ENCODE data around the gene FSCN2. TPM values are rescaled to one million over a fixed set of nuclear protein-coding genes. Genes with fewer than 3 reads are reported as not detected.

Gene FSCN2
- total and polyA plus RNA-seq, 2 experiments from 2014 or later: 0.13 to 1.6 TPM

DNA sequence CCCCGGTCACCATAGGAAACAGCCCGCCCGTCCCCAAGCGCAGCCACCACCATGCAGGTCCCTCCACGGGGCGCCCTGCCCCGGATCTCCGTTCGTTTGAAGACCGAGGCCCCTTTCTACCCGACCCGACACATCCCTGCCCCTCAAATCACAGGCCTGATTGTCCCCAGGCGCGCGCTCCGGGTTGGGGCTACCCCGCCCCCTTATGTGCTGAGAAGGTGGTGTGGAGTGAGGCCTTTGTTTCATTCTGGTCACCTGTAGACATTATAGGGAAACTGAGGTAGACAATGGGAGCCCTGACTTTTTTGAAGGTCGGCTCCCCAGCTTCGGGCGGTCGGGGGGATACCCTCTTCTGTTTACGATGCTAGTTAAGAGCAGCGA lies 14.8 kb upstream of the FSCN2 start:
- peaks cover 36% of the 10 kb centered on the region for H3K36me3 ChIP-seq (ENCODE audit: insufficient read depth)
- peak overlapping the region; percentile 78 for H3K4me2 ChIP-seq
- Mint-ChIP-seq H3K27ac (peak overlapping the region; percentile 78), H3K9me3 (peaks cover 32% of the 10 kb centered on the region), H3K36me3 (ENCODE audit: low read depth) (peaks cover 40% of the 10 kb centered on the region), H3K27me3 (ENCODE audit: insufficient read depth, low read depth, poor library complexity) (peaks cover 66% of the 10 kb centered on the region), H3K4me3 (peak overlapping the region; percentile 75), H3K4me1 (peaks cover 33% of the 10 kb centered on the region)
- TF ChIP-seq EZH2phosphoT487 (IDR thresholded peaks at IDR 0.05; ENCODE audit: unreplicated experiment) (no peak), REST (IDR thresholded peaks at IDR 0.05; ENCODE audit: unreplicated experiment) (no peak), STAT1 (IDR thresholded peaks at IDR 0.05; ENCODE audit: unreplicated experiment) (no peak), EZH2 (IDR thresholded peaks at IDR 0.05; ENCODE audit: low read depth, unreplicated experiment) (no peak), JUNB (IDR thresholded peaks at IDR 0.05; ENCODE audit: unreplicated experiment) (no peak), NANOG (IDR thresholded peaks at IDR 0.05; ENCODE audit: borderline replicate concordance) (no peak), CREB1 (CRISPR knock-in tag; IDR thresholded peaks at IDR 0.05; ENCODE audit: low read depth) (no peak), ZNF114 (CRISPR knock-in tag; IDR thresholded peaks at IDR 0.05) (no peak), ZNF331 (CRISPR knock-in tag; IDR thresholded peaks at IDR 0.05; ENCODE audit: low read depth) (no peak), ETS1 (IDR thresholded peaks at IDR 0.05) (no peak), POLR2AphosphoS5 (IDR thresholded peaks at IDR 0.05; ENCODE audit: low read depth) (no peak; the same call in 1 of the 2 replicates), ZNF462 (CRISPR knock-in tag; IDR thresholded peaks at IDR 0.05) (no peak)
- TF ChIP-seq, protein P1, sequence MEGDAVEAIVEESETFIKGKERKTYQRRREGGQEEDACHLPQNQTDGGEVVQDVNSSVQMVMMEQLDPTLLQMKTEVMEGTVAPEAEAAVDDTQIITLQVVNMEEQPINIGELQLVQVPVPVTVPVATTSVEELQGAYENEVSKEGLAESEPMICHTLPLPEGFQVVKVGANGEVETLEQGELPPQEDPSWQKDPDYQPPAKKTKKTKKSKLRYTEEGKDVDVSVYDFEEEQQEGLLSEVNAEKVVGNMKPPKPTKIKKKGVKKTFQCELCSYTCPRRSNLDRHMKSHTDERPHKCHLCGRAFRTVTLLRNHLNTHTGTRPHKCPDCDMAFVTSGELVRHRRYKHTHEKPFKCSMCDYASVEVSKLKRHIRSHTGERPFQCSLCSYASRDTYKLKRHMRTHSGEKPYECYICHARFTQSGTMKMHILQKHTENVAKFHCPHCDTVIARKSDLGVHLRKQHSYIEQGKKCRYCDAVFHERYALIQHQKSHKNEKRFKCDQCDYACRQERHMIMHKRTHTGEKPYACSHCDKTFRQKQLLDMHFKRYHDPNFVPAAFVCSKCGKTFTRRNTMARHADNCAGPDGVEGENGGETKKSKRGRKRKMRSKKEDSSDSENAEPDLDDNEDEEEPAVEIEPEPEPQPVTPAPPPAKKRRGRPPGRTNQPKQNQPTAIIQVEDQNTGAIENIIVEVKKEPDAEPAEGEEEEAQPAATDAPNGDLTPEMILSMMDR (conservative IDR thresholded peaks at IDR 0.05; ENCODE audit: low read depth in 2 of 2): no peak; a peak in 1 of 4 replicates
- H3K27ac ChIP-seq (ENCODE audit: low read depth): peak overlapping the region; percentile 94
- no peaks in the 10 kb centered on the region for H3K9me2 ChIP-seq (ENCODE audit: insufficient read depth)
- peak overlapping the region; percentile 84 for H3K4me3 ChIP-seq
- peak; percentile 12 for ATAC-seq
- H4K20me1 ChIP-seq (replicated peaks; ENCODE audit: insufficient read depth): peaks cover 40% of the 10 kb centered on the region
- peak; percentile 91 for DNase-seq (ENCODE audit: low spot score)
- peaks cover 53% of the 10 kb centered on the region for H3F3A ChIP-seq (replicated peaks; ENCODE audit: low read depth)
- H2AFZ ChIP-seq: no peak overlapping the region
- peaks cover 5% of the 10 kb centered on the region; the same call in 1 of the 2 replicates for H3K27me3 ChIP-seq (ENCODE audit: insufficient read depth)
- H3K4me1 ChIP-seq (ENCODE audit: insufficient read depth): peaks cover 23% of the 10 kb centered on the region
- peaks cover 53% of the 10 kb centered on the region for H3K79me2 ChIP-seq (replicated peaks; ENCODE audit: insufficient read depth)
